DMS153 treated with DMSO at 0.1 percent for 48 hours (cell line): Measurements from ENCODE around the gene CSNK2A1.

Experiments used
- DNase-seq: peaks from one replicate; lab custom pipeline; 2025; ENCODE audit not compliant: unreplicated experiment; lab: John Stamatoyannopoulos, UW

Gene CSNK2A1

GRCh38 chr20:564192-564591, 20.6 kb upstream of the CSNK2A1 start:
- DNase-seq: no peak

GRCh38 chr20:563187-563586, 19.6 kb upstream of the CSNK2A1 start:
- DNase-seq: no peak

DNA sequence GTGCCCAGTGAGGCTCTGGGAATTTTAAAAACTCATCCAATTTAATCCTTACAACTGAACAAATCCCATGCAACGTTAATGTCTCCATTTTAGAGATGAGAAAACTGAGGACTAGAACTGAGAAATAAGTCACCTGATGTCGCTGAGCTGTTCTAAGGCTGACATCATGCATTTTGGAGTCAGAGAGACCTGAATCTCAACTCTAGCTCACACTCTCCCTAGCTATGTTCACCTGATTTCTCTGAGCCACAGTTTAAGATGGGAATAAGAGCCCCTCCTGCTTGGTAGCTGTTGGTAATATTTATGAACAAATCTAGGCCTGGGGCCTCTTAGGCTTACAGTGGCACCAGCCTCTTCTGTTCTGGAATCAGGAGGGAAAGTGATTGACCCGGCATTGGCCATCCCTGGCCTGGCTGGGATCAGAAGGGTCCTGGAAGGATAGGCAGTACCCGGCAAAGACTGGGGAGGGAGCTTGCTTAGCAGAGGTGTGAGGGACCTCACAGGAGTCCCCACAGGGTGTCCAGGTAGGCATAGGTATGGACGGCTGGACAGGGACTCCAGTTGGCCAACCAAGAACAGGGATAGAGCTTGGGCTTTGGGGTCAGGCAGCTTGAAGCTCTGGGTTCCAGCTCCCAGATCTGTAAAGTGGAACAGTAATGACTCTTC, 18.8 kb upstream of the CSNK2A1 start:
- DNase-seq: no peak

DNA sequence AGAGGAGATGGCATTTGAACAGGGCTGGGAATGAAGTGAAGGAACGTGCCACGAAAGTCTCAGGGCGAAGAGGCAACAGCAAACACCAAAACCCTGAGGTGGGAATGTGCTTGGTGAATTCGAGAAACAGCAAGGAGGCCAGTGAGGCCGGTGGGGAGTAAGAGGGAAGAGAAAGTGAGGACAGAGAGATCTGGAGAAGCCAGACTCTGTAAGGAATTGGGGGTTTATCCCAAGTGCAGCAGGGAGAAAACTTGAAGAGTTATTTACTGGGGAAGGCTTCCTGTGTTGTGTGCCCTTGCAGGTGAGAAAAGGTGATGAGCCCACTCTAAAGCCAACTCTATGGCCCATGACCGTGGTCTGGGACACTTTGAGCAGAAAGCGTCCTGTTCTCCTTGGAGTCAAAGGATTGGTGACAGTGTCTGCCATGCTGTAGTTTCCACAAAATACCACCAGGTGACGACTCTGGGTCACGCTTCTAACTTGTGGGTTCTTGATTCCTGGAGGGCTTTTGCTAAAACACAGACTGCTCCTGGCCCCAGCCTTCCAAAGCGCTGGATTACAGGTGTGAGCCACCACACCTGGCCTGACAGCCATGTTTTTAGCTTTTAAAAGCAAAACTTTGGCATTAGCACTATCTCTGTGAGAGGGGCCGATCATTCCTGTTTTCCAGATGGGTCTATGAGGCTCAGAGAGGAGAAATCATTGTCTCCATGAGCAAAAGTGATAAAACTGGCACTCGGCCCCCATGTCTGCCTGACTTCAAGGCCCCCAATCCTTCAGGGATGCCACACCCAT, 18.0 kb upstream of the CSNK2A1 start:
- peak; percentile 51 for DNase-seq

DNA sequence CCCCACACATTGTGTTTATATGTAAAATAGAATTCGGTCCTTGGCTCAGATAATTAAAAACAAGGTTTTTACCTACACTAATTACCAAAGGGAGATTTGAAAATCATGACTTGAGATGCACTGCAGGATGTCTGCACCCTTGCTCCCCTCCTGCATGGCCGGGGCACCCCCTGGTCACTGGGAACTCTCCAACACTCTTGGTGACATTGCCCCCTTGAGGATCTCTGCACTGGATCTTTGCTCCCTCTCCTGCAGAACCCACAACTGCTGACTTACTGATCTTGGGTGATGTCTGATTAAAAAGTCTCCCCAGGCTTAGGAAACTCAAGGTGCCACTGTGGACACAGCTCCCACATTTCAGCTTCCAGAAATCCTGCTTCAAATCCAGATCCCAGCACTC, 17.1 kb upstream of the CSNK2A1 start:
- no peak for DNase-seq

DNA sequence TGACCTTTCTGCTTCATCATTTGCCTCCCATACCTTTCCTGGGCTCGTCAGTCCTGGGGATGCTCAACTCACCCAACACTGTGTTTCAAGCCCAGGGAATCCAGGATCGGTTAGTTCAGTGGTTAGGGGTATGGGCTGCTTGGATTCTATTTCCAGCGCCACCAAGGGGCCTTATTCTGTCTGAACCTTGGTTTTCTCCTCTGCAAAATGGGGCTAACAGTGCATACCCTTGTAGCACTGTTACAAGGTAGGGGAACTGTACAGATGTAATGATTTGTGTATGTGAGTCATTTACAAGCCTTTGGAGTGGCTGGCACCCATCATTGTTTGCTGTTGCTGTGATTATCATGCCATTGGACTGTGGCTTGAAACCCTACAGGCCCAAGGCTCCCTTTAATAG, 14.5 kb upstream of the CSNK2A1 start:
- no peak for DNase-seq

GRCh38 chr20:556984-557383, 13.4 kb upstream of the CSNK2A1 start:
- DNase-seq: no peak

DNA sequence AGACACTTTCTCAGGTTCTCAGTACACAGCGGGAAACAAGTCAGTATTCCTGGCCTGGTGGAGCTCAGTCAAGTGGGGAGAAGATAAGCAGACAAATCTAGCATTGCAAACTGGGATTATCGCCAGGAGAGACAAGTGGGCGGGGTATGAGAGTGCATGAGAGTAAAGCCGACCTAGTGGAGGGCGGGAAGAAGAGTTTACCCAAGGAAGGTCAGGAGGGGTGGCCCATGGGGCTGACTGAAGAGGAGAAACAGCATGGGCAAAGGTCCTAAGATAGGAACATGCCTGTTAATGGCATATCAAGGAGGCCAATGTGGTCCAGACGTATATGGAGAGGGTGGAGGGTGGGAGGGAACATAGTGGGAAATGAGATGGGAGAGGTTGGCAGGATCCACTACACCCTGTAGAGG, 12.4 kb upstream of the CSNK2A1 start:
- DNase-seq: no peak

DNA sequence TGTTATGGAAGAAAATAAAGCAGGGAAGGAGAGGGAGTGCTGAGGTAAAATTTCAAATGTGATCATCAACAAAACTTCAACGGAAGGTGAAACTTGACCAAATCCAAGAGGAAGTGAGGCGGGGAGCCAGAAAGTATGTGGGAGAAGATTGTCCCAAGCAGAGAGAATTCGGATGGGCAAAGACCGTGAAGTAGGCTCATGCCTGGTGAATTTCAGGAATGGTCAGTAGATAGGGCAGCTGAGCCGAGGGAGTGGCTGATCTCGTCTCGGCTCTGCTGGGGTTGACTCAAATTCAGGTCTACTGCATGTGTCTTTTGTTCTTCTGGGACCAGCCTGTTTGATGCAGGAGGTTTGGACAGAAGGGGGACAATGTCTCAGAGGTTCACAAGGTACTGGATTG, 7.0 kb upstream of the CSNK2A1 start:
- DNase-seq: no peak

GRCh38 chr20:549722-550496, 6.3 kb upstream of the CSNK2A1 start:
- DNase-seq: no peak

- no peak for DNase-seq
These were observed 5.3 kb upstream of the CSNK2A1 start for GRCh38 chr20:548906-549305.

- DNase-seq: no peak
These were observed 3.8 kb upstream of the CSNK2A1 start for GRCh38 chr20:547394-547793.

DNA sequence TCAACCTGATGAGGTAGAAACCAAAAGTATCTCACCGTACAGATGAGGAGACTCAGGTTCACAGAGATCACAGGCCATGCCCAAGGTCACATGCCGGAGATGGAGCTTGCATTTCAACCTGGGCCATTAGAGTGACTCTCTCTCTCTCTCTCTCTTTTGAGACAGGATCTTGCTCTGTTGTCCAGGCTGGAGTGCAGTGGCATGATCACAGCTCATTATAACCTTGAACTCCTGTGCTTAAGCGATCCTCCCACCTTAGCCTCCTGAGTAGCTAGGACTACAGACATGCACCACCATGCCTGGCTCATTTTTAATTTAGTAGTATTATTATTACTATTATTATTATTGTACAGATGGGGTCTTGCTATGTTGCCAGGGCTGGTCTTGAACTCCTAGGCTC, 2.8 kb upstream of the CSNK2A1 start:
- no peak for DNase-seq

GRCh38 chr20:544153-544725, 649 bp upstream of the CSNK2A1 start:
- DNase-seq: no peak

GRCh38 chr20:542777-543368, 717 bp downstream of the CSNK2A1 start:
- no peak for DNase-seq

GRCh38 chr20:540391-541201, 3.0 kb downstream of the CSNK2A1 start:
- DNase-seq: no peak

DNA sequence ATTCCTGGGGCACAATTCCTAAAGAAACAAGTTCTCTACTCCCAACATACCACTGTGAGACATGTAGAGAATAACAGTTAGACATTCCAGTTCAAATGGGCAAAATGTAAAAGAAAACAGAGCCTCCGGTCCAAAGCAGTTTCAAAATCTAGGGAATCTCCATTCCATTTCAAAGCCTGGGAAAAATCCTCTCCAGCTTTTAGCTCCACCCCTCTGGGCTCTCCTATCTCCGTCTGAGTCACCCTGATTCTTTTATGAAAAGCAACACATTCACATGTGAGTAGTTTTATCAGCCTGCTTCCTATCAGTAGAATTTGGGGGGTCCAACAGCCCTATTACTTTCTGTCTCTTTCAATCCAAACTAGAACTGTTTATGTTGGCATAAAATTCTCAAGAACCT, 3.7 kb downstream of the CSNK2A1 start:
- no peak for DNase-seq

DNA sequence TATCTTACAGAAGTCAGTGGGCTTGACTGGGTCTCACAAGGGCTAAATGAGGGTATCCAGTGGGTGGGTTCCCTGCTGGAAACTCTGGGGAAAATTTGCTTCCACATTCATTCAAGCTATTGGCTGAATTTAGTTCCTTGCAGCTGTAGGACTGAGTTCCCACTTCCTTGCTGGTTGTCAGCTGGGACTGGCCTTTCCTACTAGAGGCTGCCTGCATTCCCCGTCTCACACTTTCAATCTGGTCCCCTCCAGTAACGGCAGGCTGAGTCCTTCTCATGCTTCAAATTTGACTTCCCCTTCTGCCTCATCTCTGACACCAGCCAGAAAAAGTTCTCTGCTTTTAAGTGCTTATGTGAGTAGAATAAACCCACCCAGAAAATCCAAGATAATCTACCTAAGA, 4.4 kb downstream of the CSNK2A1 start:
- no peak for DNase-seq

DNA sequence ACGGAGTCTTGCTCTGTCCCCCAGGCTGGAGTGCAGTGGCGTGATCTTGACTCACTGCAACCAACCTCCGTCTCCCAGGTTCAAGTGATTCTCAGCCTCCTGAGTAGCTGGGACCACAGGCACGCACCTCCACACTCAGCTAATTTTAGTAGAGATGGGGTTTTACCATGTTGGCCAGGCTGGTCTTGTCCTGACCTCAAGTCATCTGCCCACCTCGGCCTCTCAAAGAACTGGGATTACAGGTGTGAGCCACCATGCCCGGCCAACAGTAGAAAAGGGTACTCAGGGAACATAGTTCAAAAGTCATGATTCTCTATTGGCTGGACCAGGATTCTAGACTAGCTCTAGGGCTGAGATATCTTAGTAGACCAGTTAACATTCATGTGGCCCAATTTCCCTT, 5.6 kb downstream of the CSNK2A1 start:
- DNase-seq: no peak

DNA sequence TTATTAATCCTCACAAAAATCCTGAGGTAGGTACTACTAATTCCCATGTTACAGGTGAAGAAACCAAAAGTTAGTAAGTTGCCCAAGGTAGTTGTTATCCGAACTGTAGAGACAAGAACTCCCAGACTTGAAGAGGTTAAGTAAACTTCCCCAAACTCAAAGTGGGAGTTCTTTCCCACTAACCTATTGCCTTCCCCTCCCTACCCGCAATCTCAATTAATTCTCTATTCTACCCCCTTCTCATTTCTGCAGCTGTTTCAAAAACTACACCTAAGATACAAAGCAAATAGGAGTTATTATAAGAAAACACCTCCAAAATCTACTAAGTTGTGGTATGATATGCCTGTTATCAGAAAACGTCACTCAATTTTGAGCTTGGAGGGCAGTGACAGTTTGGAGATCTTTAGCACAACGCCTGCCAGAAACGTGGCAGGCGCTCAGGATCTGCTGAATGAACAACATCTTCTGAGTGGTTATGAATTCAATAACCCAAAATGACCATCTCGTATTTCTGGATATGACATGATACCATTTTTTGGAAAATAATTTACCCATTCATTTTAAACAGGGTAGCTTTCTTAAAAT, 7.1 kb downstream of the CSNK2A1 start:
- DNase-seq: no peak
